HepG2 (cell line): Measurements from ENCODE around the gene GRIFIN.

Experiments used
- IKZF1 ChIP-seq: fragments of 450-650 bp; IDR thresholded peaks from 2 replicates; pipeline ENCODE4 v1.7.1; 2016
- NFATC3 ChIP-seq: sonication (generic); formaldehyde crosslinking; IDR thresholded peaks from 2 replicates; pipeline ENCODE4 v1.5.1; 2020; ENCODE audit warnings: mild to moderate bottlenecking, missing genetic modification reagents
- POLR2AphosphoS5 ChIP-seq: IDR thresholded peaks from 2 replicates; pipeline ENCODE4 v1.6.1; 2012; ENCODE audit warnings: low read depth, low read length
- REST ChIP-seq, 2 experiments: IDR thresholded peaks; 2 replicates each; pipeline ENCODE4 v1.6.1; 2011 to 2012; ENCODE audit warnings: low read length in 2 of 2, borderline replicate concordance in 1 of 2, low read depth in 1 of 2, mild to moderate bottlenecking in 1 of 2, moderate library complexity in 1 of 2
- SAFB2 ChIP-seq: sonication (generic); formaldehyde crosslinking; IDR thresholded peaks from 2 replicates; pipeline ENCODE4 v1.5.1; 2020; ENCODE audit warnings: missing genetic modification reagents, low read depth, mild to moderate bottlenecking, borderline replicate concordance
- SRSF1 ChIP-seq: fragments of 200-400 bp; formaldehyde crosslinking; optimal IDR thresholded peaks from 2 replicates; pipeline ENCODE3; 2017; ENCODE audit warnings: mild to moderate bottlenecking, low read depth, low read length, moderate library complexity
- ZFX ChIP-seq: sonication (generic); formaldehyde crosslinking; IDR thresholded peaks from 2 replicates; pipeline ENCODE4 v1.4.0; 2020; ENCODE audit warnings: mild to moderate bottlenecking, low read depth, missing genetic modification reagents, moderate library complexity
- ZNF10 ChIP-seq: sonication (generic); formaldehyde crosslinking; IDR thresholded peaks from 2 replicates; pipeline ENCODE4 v1.4.0; 2020; ENCODE audit warnings: mild to moderate bottlenecking, low read depth, missing genetic modification reagents, borderline replicate concordance
- ZNF33A ChIP-seq: sonication (generic); formaldehyde crosslinking; IDR thresholded peaks from 2 replicates; pipeline ENCODE4 v1.5.1; 2020; ENCODE audit warnings: missing genetic modification reagents, mild to moderate bottlenecking, moderate library complexity, borderline replicate concordance
- ZNF562 ChIP-seq: sonication (generic); formaldehyde crosslinking; IDR thresholded peaks from 2 replicates; pipeline ENCODE4 v1.8.0; 2022; ENCODE audit warnings: missing genetic modification reagents, borderline replicate concordance
- ZNF598 ChIP-seq: sonication (generic); formaldehyde crosslinking; IDR thresholded peaks from 2 replicates; pipeline ENCODE4 v1.5.1; 2020; ENCODE audit warnings: mild to moderate bottlenecking, missing genetic modification reagents, borderline replicate concordance

DNA sequence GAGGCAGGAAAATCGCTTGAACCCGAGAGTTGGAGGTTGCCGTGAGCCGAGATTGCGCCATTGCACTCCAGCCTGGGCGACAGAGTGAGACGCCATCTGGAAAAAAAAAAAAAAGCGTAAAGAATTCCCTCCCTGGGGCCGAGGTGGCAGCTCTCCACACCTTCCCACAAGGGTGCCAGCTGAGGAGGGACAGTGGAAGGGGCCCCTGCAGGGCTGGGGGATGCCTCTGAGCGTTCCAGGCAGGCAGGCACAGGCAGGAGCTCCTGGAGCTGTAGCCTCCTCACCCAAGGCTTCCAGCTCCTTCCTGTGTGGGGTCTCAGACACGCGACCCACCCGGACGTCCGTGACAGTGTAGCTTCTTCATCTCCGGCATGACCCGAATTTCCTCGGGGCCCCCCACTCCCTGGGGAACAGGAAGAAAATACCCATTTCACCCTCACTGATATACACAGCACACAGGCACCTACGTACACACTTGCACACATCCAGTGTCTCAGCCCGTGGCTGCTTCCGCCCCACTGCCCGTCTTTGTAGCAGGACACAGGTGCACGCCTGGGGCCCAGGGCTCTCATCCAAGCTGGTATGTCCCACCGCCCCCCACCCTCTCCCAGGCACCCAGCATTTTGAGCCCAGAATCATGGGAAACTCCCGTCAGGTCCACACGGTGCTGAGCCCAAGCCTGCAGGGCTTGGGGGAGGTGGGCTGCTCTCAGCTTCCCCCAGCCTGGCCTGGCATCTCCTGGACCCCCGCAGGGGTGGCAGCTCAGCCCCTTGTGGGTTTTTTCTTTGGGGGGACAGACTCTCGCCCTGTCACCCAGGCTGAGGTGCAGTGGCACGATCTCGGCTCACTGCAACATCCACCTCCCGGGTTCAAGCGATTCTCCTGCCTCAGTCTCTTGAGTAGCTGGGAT lies 25.7 kb downstream of the GRIFIN start:
- TF ChIP-seq ZNF10 (CRISPR knock-in tag) = no peak
- TF ChIP-seq REST (IDR thresholded peaks at IDR 0.05; ENCODE audit: borderline replicate concordance in 1 of 2, low read depth in 1 of 2, low read length in 2 of 2) = no peak
- no peak for TF ChIP-seq SRSF1
- no peak for TF ChIP-seq IKZF1
- TF ChIP-seq ZNF33A (CRISPR knock-in tag) = no peak
- no peak for TF ChIP-seq ZNF598 (CRISPR knock-in tag)
- TF ChIP-seq ZNF562 (CRISPR knock-in tag) = no peak
- TF ChIP-seq POLR2AphosphoS5 = no peak
- no peak for TF ChIP-seq SAFB2 (CRISPR knock-in tag)
- TF ChIP-seq NFATC3 (CRISPR knock-in tag) = no peak
- no peak for TF ChIP-seq ZFX (CRISPR knock-in tag)
